Measurements from ENCODE around the gene PDE3B.
"Not testable (repeated sequence)": the region's sequence is repeated elsewhere in the genome, so short reads cannot be mapped to it uniquely, and the experiment has no call there.

PDE3B gene

DNA sequence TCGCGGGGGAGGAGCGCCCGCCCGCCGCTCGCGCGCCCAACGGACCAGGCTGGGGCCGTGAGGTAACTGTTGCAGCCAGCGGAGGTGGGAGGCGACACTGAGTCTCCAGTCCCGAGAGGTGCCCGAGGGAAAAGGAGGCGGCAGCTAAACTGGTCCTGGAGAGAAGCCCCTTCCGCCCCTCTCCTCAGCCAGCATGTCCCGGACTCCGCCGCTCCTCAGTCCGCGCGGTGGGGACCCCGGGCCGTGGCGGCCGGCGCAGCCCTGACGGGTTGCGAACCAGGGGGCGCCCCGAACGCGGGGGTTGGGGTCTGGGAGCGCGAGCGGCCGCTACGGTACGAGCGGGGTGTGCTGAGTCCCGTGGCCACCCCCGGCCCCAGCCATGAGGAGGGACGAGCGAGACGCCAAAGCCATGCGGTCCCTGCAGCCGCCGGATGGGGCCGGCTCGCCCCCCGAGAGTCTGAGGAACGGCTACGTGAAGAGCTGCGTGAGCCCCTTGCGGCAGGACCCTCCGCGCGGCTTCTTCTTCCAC, at the start of gene PDE3B:
Gene PDE3B, plus strand, starts transcription at position 108 of the 529 bp plus-strand sequence. Its CDS starts 272 bp downstream, at position 380.
- DNase-seq: peak; percentile 71

DNA sequence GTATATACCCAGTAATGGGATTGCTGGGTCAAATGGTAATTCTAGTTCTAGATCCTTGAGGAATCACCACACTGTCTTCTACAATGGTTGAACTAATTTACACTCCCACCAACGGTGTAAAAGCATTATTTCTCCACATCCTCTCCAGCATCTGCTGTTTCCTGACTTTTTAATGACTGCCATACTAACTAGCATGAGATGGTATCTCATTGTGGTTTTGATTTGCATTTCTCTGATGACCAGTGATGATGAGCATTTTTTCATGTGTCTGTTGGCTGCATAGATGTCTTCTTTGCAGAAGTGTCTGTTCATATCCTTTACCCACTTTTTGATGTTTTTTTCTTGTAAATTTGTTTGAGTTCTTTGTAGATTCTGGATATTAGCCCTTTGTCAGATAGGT, 48.3 kb upstream of the PDE3B start:
- DNase-seq: not testable (repeated sequence)

DNA sequence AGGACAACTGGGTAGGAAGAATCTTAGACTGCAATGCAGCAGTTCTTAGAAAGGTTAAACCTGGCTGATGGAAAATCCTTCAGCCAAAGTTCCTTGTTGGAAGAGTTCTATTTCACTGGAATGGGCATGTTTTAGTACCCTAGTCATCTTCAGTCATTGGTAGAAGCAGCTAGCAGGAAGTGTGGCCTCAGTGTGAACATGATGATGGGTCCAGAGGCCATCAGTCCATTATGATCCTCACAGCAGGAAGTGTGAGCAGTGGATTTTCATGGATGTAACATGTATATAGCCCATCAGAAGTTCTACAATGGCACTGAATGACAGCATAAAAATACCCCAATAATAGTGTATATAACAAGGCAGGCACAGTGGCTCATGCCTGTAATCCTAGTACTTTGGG, 35.9 kb upstream of the PDE3B start:
- DNase-seq: no peak

DNA sequence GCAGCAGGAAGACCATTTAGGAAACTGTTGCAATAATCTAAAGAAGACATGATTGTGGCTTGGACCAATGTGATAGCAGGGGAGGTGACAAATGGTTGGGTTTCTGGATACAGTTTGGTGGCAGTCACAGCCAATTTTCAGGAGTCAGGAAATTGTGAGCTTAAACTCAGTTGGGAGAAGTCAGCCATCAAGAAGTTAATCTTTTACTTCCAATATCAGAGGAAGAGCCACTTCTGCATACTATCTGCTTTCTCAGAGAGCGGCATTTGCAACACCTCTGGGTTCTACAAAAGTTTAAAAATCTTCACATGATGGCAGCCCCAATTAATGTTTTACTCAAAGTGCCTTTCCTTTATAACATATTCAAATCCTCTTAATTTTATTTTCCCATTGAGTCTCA, 33.7 kb upstream of the PDE3B start:
- no peak for DNase-seq

DNA sequence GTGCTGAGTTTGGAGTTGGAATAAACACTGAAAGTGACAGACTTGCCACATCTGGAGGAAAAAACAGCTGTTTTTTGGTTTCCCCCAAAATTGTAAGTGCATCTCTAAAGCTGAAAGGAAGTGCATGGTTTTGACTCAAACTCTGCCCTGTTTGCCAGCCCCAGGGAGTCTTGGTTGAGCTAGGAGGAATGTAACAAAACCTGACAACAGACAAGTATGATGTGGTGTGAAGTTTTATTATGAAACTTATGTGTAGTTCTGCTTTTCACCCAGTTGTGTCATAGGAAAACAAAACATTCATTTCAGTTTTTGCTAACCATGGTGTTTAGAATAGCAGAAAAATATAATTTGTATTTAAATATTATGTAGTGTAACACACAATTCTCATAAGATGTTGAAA, 31.7 kb upstream of the PDE3B start:
- peak; percentile 76 for DNase-seq

DNA sequence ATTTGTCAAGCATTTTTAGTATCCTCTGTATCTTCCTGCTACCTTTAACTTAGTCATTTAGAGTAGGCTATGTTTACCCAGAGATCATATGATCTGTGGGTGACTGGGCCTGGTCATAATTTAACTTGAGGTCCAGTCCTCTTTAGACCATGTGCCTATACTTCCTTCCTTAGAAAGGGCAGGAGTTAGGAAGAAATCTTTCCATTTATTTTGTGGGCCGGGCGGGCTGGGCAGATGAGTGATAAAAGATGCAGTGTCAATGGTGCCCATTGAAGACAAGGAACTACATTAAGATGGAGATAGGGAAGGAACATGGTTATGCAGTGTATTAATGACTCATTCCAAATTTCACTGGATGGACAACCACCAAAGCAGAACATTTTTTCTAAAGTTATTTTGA, 30.9 kb upstream of the PDE3B start:
- peak; percentile 60 for DNase-seq

DNA sequence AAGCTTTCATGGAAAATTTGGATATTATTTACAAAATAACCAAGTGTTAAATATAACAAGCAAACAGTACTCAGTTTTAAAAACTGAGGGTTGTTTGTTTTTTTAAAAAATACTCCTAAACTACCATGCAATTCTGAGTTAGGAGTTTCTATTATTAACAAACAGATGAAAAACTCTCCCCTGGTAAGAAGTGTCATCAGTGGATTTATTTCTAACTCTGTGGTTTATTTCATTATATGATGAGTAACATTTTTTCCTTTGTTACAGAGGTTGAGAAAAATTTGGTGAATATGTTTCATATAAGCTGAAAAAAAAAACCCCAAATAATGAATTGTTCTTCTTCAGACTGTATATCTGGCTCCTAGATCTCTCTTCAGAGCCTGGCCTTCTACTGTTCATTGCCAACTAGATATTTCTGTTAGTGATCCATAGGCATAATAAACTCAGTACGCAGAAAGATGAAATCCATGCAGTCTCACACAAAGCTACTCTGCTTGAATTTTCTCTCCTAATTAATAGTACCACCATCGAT, 29.4 kb upstream of the PDE3B start:
- peak; percentile 39 for DNase-seq

DNA sequence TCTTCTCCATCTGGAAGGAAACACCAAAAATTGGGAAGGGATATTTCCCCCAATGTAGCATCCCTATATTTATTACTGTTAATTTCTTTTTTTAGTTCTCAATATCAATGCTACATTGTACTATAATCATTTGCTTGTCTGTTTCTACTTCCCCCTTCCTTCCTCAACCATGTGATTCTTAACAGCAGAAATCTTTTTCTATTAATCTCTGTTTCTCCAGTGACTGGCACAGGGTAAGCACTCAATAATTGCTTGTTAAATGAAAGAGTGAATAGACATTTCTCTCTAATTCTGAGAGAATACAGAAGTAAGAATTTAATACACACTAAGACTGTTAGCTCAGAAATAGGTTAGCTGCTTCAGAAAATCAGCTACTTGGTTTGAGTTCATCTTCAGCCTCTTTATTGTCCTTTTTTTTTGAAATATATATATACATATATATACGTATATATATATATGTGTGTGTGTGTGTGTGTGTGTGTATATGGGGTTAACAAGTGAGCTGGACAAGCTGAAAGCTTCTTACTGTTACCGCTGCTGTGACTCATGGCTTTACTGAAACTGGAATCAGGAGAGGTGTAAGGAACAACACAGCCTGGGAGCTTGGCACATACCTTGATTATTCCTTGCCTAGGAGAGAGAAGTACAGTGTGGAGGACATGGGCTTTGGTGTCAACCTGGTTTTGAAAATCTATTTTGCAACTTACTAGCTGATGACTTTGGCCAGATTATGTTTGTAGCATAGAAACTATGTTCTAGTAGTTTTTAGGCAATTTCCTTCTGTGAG, 26.2 kb upstream of the PDE3B start:
- no peak for DNase-seq

DNA sequence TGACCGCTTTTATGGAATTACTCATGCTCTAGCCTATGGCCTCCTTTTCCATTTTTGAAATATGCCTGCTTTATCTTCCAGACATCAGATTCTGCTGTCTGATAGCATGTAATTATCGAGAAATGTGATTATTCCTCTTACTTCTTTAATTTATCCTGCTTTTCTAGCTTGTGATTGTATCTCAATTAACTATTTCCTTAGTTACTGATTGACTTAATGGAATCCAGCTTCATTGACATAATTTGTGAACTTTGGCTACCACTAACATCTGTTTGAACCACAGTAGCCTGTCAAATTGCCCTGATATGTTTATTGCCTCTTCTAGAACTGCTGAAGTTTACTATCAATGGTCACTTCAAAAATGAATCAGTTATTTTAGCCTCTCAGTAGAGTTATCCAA, 25.5 kb upstream of the PDE3B start:
- no peak for DNase-seq

DNA sequence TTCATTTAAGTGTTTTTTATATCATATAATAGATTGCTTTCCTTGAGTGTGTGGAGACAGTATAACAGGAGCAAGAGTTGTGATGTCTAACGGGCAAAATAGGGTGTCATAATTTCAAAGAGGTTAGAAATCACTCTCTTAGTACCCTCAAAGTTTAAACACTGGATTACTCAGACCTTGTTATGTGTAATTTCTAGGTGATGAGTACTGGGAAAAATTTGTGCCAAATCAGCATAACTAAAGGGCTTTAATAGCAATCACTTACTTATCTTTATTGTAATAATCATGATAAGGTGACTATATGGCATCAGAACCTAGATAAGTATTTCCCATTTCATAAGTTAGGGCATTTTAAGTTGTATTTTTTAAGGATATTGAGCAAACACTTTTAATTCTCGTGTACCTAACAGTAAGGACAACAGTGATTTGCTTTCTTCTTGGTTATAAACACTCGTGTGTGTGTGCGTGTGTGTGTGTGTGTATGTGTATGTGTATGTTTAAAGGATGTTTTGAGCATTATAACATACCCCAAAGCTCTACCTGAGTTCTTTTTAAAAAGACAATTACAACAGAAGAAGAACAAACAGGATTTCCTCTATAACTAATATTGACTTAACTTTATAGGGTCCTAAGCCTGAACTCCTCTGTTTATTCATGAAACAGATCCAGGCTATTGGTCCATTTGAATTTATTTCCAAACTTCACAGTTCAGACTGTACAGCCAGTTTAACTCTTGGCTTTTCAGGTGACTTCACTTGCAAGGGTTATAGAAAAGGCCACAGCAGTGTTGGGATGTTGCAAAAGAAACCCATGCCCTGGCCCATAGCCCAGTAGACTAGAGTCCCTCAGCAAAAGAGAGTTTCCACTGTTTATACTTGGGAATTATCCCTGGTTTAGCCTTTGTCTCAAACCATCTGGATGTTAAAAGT, 23.7 kb upstream of the PDE3B start:
- DNase-seq: no peak

DNA sequence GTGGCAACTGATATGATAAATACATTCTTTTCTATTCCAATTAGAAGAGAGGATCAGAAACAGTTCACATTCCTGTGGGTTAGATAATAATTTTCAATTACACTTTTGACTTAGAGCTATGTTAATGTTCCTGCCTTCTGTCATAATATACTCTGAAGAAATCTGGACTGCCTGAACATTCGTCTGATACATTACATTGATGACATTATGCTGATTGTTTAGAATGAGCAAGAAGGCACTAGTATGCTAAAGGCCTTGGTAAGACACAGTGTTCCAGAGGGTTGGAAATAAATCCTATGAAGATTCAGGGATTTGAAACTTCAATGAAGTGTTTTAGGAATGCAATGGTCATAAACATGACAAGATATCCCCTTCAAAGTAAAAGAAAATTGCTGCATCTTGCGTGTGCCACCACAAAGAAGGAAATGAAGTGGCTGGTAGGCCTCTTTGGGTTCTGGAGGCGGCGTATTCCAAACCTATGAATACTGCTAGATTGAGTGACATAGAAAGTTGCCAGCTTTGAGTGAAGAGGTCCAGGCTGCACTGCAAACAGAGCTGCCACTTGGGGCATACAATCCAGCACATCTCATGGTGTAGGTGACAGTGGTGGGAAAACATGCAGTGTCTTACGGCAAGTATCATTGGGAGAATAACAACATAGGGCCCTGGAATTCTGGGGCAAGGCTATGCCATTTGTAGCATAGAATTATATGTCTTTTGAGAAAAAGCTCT, 21.2 kb upstream of the PDE3B start:
- DNase-seq: no peak

DNA sequence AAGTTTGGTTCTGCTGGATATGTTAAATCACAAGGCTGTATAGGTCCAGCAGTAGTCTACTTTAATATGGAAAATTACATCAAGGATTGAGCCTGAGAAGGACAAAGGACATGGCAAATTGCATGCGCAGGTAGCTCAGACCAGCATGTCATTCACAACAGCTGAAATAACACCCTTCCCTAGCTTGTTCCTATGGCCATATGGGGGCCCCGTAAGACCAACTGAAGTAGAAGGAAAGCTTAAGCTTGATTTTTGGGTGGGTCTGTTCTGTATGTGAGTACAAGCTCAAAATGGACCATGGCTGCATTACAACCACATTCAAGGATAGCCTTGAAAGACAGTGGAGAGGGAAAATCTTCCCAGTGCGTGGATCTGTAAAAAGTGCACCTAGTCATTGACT, 20.6 kb upstream of the PDE3B start:
- no peak for DNase-seq

DNA sequence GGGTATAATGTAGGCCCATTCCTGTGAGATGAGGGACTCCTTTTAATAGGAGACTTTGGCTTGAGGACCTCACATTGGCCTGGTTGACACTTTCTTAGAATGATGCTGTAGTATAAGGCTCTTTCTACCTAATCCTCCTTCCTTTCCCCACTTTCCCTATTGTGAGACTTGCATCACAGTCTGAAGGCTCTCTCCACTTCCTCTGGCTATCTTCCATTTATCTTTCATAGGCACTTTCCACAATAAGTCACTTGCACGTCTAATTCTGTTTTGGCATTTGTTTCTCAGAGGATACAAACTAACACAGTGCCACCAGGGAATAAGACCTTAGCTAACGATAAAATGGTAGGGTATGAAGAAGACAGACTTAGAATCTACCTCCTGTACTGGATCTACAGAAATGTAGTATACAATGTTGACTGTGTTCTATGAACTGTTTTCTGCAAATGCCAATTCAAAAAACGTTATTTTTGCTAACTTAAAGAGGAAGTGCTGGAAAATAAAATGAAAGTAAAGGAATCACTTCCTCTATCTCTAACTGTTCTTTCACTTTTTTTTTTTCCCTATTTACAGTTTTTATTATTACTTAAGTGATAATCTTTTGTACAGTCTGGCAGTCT, 17.9 kb upstream of the PDE3B start:
- DNase-seq: peak; percentile 70

DNA sequence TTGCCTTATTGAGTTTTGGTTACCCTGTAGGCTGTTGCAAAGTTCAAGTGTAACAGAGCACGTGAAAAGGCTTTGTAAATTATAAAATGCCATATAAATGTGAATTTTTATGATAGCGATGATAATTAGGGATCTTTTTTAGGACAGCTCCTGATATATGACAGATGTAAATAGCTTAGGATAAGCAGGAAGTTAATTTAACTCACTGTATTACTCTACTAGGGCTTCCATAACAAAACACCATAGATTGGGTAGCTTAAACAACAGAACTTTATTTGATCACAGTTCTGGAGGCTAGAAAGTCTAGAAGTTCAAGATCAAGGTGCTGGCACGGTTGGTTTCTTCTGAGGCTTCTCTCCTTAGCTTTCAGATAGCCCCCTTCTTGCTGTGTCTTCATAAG, 17.0 kb upstream of the PDE3B start:
- no peak for DNase-seq

DNA sequence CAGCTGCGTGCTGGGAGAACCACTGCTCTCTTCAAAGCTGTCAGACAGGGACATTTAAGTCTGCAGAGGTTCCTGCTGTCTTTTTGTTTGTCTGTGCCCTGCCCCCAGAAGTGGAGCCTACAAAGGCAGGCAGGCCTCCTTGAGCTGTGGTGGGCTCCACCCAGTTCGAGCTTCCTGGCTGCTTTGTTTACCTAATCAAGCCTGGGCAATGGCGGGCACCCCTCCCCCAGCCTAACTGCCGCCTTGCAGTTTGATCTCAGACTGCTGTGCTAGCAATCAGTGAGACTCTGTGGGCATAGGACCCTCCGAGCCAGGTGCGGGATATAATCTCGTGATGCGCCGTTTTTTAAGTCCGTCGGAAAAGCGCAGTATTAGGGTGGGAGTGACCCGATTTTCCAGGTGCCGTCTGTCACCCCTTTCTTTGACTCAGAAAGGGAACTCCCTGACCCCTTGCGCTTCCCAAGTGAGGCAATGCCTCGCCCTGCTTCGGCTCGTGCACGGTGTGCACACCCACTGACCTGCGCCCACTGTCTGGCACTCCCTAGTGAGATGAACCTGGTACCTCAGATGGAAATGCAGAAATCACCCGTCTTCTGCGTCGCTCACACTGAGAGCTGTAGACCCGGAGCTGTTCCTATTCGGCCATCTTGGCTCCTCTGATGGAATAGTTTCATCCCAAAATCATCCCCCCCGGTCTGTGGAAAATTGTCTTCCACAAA, 9.9 kb upstream of the PDE3B start:
- DNase-seq: not testable (repeated sequence)

DNA sequence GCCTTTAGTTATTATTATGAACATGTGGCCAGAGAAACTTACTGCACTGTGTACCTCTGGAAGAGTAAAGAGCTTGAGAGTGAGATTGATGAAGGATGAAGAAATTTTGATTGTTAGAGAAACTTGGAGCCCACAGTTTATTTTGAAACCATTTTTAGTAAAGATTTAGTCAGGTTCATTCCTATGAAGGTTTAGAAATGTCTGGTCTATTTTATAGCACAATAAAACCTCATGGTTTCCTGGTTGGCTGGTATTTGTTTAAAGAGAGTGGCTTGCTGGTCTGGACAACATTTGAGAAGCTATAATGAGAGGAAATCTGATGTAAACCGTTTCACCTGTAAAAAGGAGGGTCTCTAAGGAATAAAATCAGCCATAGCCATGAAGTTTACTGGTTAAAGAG, 8.8 kb upstream of the PDE3B start:
- DNase-seq: no peak

DNA sequence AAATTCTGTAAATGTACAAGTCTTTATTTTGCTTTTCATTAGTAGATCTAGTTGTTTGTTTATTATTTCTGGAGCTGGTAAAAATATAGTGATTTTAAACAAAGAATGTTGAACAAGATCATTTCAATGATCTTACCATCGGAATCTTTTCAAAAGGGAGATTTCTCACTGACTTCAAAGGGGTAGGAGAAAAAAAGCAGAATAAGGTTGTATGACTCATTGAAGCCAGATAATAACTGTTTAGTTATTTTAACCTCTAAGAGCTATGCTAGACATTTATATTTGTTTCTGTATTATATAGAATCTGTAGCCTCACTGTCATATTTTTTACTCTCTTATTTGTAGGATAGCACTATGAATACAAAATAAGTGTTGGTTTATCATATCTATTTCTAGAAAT, 8.1 kb upstream of the PDE3B start:
- DNase-seq: peak; percentile 38

DNA sequence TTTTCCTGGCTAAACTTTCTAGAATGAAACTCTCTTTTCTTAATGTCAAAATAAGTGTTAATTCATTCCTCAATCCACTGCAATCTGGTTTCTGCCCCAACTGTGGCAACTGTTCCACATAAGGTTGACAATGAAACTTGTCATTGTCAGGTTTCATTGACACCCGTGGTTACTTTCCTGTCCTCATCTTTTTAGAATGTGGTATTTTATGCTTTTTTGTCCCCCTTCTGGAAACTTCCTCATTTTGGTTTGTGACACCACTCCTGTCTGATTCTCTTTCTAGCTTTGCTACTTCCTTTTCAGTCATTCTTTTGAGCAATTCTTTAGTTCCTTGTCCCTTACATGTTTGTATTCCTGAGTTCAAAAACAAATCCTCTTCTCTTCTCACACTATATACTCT, 7.5 kb upstream of the PDE3B start:
- peak; percentile 68 for DNase-seq

DNA sequence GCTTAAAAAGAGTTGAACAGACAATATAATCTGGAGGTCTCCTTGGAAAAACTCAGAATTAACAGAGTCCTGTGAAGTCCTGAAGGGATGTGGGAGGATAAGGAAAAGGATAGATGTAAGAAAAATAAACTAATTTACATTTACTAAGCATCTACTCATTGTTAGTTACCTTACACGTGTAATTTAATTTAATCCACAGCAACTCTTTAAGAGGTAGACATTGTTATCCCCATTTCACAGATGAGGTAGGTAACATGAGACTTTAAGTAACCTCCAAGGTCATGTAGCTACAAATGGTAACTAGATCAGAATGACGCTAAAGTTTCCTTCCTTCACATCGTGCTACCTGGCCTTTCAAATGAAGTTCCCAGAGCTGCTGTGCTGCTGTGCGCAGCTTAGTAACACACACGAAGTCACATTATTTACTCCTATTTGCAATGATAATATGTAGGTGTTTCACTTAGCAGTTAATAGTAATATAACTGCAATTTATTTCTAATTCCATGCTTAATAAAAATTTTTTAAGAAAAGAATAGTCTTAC, 5.7 kb upstream of the PDE3B start:
- DNase-seq: no peak

DNA sequence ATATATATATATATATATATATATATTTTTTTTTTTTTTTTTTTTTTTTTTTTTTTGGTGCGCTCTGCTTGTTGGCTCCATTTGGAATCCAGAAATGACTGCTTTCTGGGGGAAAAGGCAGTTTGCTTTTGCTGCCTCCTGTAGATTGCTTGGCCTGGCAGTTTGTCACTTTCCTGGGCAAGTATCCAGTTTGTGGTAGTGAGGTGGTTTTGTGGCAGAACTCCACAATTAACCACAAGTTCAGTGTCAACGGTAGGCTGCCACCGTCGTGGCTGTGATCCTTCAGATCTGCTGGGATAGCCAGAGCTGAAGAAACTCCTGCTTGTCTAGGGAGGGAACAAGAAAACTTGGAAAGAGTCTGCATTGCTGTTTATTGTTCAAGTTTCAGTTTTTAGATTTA, 5.0 kb upstream of the PDE3B start:
- no peak for DNase-seq

DNA sequence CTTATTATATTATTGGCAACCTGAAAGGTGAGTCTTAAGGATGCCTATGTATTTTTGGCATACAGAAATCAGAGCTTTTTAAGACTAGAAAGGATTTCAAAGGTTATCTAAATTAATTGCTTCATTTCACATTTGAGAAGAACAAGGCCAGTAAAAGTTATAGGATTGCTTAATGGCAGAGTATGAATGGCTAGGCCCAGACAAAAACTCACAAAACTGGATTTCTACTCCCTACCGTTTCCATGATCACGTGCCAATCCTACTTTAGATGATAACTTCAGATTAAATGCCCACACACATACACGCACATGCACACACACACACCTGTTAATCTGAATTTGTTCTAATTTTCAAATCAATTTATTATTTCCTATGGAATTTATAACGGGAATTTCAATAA, 1.8 kb upstream of the PDE3B start:
- DNase-seq: no peak

Measured in suppressor macrophage treated with lipopolysaccharide for 4 hours (primary cell).